Measurements from ENCODE around the gene POMP.
"Not testable (repeated sequence)": the region's sequence is repeated elsewhere in the genome, so short reads cannot be mapped to it uniquely, and the experiment has no call there.

POMP gene

DNA sequence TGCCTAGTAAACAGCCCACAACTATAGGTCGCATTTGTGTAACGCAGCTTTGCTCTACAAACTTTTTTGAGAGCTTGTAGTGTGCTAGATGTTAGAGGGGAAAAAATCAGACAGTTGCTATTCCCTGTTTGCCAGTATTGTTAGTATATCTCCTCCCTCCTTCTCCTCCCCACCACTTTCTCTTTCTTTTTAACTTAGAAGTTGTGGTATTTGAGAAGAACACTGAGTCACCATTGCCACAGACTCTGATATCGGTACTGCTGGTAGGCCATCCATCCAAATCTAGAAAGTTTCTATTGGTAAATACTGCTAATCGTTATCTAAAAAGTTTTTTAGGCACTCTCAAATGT, 666 bp downstream of the POMP start:
- in situ Hi-C loops (cut with MboI; ENCODE audit: low pct_unique_long_range_greater_than_20kb, low sequenced_read_pairs, unreplicated experiment): no loop called here
- no peak for DNase-seq (ENCODE audit: low spot score)
- TF ChIP-seq, protein P1, sequence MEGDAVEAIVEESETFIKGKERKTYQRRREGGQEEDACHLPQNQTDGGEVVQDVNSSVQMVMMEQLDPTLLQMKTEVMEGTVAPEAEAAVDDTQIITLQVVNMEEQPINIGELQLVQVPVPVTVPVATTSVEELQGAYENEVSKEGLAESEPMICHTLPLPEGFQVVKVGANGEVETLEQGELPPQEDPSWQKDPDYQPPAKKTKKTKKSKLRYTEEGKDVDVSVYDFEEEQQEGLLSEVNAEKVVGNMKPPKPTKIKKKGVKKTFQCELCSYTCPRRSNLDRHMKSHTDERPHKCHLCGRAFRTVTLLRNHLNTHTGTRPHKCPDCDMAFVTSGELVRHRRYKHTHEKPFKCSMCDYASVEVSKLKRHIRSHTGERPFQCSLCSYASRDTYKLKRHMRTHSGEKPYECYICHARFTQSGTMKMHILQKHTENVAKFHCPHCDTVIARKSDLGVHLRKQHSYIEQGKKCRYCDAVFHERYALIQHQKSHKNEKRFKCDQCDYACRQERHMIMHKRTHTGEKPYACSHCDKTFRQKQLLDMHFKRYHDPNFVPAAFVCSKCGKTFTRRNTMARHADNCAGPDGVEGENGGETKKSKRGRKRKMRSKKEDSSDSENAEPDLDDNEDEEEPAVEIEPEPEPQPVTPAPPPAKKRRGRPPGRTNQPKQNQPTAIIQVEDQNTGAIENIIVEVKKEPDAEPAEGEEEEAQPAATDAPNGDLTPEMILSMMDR (IDR thresholded peaks at IDR 0.05; ENCODE audit: extremely low read depth, insufficient read depth, missing control alignments): no peak

DNA sequence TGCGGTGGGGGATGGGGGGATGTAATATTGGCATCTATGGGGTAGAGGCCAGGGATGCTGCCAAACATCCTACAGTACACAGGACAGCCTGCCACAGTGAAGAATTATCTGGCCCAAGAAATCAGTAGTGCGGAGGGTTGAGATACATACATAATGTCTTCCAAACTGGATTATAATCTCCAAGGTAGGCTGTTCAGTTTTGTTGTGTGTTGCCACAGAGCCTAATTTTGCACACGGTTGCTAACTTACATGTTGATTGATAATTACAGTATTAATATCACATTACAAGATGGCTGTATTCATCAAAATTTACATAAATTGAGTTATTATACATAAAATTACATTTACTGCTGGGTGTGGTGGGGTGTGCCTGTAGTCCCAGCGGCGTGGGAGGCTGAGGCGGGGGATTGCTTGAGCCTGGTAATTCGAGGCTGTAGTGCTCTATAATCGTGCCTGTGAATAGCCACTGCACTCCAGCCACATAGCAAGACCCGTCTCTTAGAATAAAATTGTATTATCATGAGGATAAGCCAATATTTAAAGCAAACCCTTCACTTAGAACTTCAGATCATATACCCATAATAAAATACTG, 8.1 kb downstream of the POMP start:
- no peak for DNase-seq (ENCODE audit: low spot score)
- TF ChIP-seq, protein P1 (IDR thresholded peaks at IDR 0.05; ENCODE audit: extremely low read depth, insufficient read depth, missing control alignments): no peak
- in situ Hi-C loops (cut with MboI; ENCODE audit: low pct_unique_long_range_greater_than_20kb, low sequenced_read_pairs, unreplicated experiment): no loop called here

DNA sequence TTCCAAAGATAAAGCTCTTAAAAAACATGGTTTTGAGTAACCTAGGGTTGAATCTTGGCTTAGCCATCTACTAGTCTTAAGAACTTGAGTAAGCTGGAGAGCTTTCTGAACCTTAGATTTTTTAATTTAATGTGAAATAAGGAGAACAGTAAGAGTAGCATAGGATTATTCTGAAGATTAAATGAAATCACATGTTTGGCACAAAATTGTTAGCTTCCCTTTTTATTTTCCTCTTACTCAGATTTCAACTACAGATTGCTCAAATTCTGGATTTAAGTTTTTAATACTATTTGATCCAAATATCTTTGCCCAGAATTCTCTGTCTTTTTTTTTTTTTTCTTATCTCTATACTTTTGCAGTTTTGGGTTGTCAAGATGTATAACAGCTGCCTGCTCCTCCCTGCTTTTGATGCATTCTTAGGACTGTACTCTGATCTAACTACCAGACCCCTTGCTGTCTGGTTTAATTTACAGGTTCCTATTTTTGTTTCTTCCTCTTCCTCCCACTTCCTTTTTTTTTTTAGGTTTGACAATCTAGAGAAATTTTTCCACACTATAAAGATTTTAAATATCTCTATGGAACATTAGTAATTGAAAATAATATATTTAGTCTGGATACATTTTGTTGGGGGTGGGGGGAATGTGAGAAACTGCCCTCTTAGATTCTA, 12.3 kb downstream of the POMP start:
- DNase-seq (ENCODE audit: low spot score): no peak
- in situ Hi-C loops (cut with MboI; ENCODE audit: low pct_unique_long_range_greater_than_20kb, low sequenced_read_pairs, unreplicated experiment): no loop called here
- TF ChIP-seq, protein P1 (IDR thresholded peaks at IDR 0.05; ENCODE audit: extremely low read depth, insufficient read depth, missing control alignments): no peak

DNA sequence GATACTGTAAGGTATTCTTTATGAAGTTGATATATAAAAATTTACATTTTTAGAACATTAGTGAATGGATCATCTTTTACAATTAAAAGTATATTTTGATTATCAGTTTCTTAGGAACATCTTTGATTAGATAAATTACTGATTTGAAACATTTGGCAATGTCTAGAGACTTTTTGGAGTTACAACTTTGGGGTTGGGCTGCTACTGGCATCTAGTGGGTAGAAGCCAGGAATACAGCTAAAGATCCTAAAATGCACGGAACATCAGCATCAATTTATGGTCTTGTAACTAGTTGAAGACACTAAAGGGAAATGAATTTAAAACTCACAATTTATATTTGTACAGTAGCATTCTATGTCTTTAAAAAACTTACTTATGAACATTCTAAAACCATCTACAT, 19.9 kb downstream of the POMP start:
- DNase-seq (ENCODE audit: low spot score): no peak
- in situ Hi-C loops (cut with MboI; ENCODE audit: low pct_unique_long_range_greater_than_20kb, low sequenced_read_pairs, unreplicated experiment): no loop called here
- TF ChIP-seq, protein P1 (IDR thresholded peaks at IDR 0.05; ENCODE audit: extremely low read depth, insufficient read depth, missing control alignments): peak; percentile 11

DNA sequence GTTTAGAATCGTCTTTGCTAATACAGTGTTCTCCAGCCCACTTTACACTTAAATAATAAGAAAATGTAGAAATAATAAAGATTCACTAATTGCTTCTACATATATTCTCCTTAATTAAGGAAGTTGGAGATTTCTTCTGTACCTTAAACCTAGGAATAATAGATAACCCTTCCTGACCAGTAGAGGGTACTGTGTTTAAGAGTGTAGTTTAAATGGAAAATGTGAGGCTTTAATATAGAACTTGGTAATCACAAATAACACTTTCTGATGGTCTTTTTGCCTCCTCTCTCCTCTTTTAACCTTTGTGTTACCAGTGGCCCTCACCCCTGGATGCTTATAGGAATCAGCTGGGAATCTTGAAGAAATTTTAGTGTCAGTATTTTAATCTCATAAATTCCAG, 20.7 kb downstream of the POMP start:
- in situ Hi-C loops (cut with MboI; ENCODE audit: low pct_unique_long_range_greater_than_20kb, low sequenced_read_pairs, unreplicated experiment): no loop called here
- no peak for DNase-seq (ENCODE audit: low spot score)
- TF ChIP-seq, protein P1 (IDR thresholded peaks at IDR 0.05; ENCODE audit: extremely low read depth, insufficient read depth, missing control alignments): peak; percentile 33

DNA sequence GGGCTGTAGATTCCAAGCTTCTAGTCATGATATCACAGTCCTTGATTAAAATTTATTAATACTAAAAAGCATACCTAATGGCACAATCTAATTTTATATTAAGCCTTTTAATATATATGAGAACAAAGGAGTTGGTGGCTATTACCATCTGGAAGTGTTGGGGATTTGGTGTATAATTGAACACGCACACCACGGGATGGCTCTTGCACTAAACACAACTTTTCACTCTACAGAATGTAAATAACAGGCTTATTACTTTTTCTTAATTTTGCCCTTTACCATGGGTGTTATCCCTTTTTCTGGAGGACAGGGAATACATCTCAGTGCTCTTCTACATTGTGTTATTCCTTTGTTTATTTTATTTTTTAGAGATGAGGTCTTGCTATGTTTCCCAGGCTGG, 21.6 kb downstream of the POMP start:
- TF ChIP-seq, protein P1 (IDR thresholded peaks at IDR 0.05; ENCODE audit: extremely low read depth, insufficient read depth, missing control alignments): no peak
- in situ Hi-C loops (cut with MboI; ENCODE audit: low pct_unique_long_range_greater_than_20kb, low sequenced_read_pairs, unreplicated experiment): no loop called here
- no peak for DNase-seq (ENCODE audit: low spot score)

DNA sequence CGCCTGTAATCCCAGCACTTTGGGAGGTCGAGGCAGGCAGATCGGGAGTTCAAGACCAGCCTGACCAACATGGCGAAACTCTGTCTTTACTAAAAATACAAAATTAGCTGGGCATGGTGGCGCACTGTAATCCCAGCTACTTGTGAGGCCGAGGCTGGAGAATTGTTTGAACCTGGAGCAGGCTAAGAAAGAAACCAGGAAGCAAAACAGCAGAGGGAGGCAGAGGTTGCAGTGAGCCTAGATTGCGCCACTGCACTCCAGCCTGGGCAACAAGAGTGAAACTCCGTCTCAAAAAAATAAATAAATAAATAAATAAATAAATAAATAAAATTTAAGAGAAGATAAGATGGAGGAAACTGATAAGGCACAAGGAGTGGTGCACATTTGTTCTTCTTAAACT, 24.2 kb downstream of the POMP start:
- DNase-seq (ENCODE audit: low spot score); in situ Hi-C loops (cut with MboI; ENCODE audit: low pct_unique_long_range_greater_than_20kb, low sequenced_read_pairs, unreplicated experiment): not testable (repeated sequence)

Measured in GM13977 (cell line).